OCI-LY7 (cell line): ENCODE results near the gene MROH7. TPM values are rescaled to one million over a fixed set of nuclear protein-coding genes. Genes with fewer than 3 reads are reported as not detected.

Experiments used
- BruUV-seq: library from RNA; stranded (reverse); fragments of 400-500 nt; replicated peaks from 2 replicates; lab custom pipeline; 2021; lab: Mats Ljungman, UMichigan
- CTCF ChIA-PET: fragments of 300-600 bp; sonication (Branson Sonifier 250); formaldehyde crosslinking; loops from one replicate; lab custom pipeline; 2022; ENCODE audit warnings: antibody characterized with exemption; ENCODE audit not compliant: unreplicated experiment; lab: Charles Lee
- POLR2A ChIA-PET: fragments of 300-600 bp; sonication (Branson Sonifier 250); formaldehyde crosslinking; loops from one replicate; lab custom pipeline; 2022; ENCODE audit warnings: antibody characterized with exemption; lab: Charles Lee
- DNase-seq: peaks from one replicate; pipeline ENCODE4 v3.0.0-alpha.2; 2015; ENCODE audit warnings: low spot score
- H2AFZ ChIP-seq: fragments of 200-600 bp; sonication (generic), shearing (Covaris generic); 2 replicates; pipeline ENCODE4 v1.6.1; 2014; ENCODE audit warnings: mild to moderate bottlenecking, antibody characterized with exemption, low read length, moderate library complexity
- H3K27ac ChIP-seq: fragments of 200-600 bp; sonication (generic); 2 replicates; pipeline ENCODE4 v1.5.1; 2014; ENCODE audit warnings: mixed run types, low read depth, mild to moderate bottlenecking, moderate library complexity, low read length, inconsistent platforms; ENCODE audit not compliant: poor library complexity, severe bottlenecking
- H3K36me3 ChIP-seq: fragments of 200-600 bp; sonication (generic); 2 replicates; pipeline ENCODE4 v1.6.1; 2014; ENCODE audit warnings: mild to moderate bottlenecking, antibody characterized with exemption, low read length, moderate library complexity, mixed read lengths; ENCODE audit not compliant: insufficient read depth
- H3K4me1 ChIP-seq: fragments of 200-600 bp; sonication (generic); 2 replicates; pipeline ENCODE4 v1.5.1; 2014; ENCODE audit warnings: mild to moderate bottlenecking, low read length; ENCODE audit not compliant: insufficient read depth, poor library complexity, severe bottlenecking
- H3K4me2 ChIP-seq: fragments of 200-600 bp; sonication (generic); 2 replicates; pipeline ENCODE4 v1.6.1; 2014; ENCODE audit warnings: mild to moderate bottlenecking, low read length
- H3K4me3 ChIP-seq: fragments of 200-600 bp; sonication (generic); 2 replicates; pipeline ENCODE4 v1.5.1; 2014; ENCODE audit warnings: mild to moderate bottlenecking, low read depth, low read length; ENCODE audit not compliant: poor library complexity, severe bottlenecking
- H3K79me2 ChIP-seq: fragments of 200-600 bp; sonication (generic); 2 replicates; pipeline ENCODE4 v1.6.1; 2016; ENCODE audit warnings: low read depth, mild to moderate bottlenecking, low read length, moderate library complexity, mixed read lengths; ENCODE audit not compliant: insufficient read depth
- H3K9me2 ChIP-seq: fragments of 200-600 bp; sonication (generic); 2 replicates; pipeline ENCODE4 v1.6.1; 2016; ENCODE audit warnings: mild to moderate bottlenecking, low read length, mixed read lengths; ENCODE audit not compliant: insufficient read depth
- H3K9me3 ChIP-seq: fragments of 200-600 bp; sonication (generic); 2 replicates; pipeline ENCODE4 v1.6.1; 2014; ENCODE audit warnings: mild to moderate bottlenecking, mixed run types, low read length, mixed read lengths
- H4K20me1 ChIP-seq: fragments of 200-600 bp; sonication (generic); 2 replicates; pipeline ENCODE4 v1.6.1; 2014; ENCODE audit warnings: mild to moderate bottlenecking, antibody characterized with exemption, low read length, moderate library complexity, mixed read lengths; ENCODE audit not compliant: insufficient read depth
- CTCF ChIP-seq: fragments of 200-600 bp; sonication (generic); conservative IDR thresholded peaks from 2 replicates; pipeline ENCODE4 v1.5.1; 2014; ENCODE audit warnings: mild to moderate bottlenecking, antibody characterized with exemption, low read length, moderate library complexity, mixed read lengths
- EZH2phosphoT487 ChIP-seq: fragments of 200-600 bp; sonication (generic); IDR thresholded peaks from 2 replicates; pipeline ENCODE4 v1.6.1; 2018; ENCODE audit warnings: low read depth, borderline replicate concordance, mild to moderate bottlenecking, mixed run types, antibody characterized with exemption, low read length, moderate library complexity, mixed read lengths
- intact Hi-C: fragments of 100-400 bp; cut with micrococcal nuclease; formaldehyde crosslinking; loops from one replicate; pipeline ENCODE4 v1.10.0; 2022; ENCODE audit not compliant: unreplicated experiment
- total RNA-seq, 2 experiments: library from RNA; depleted of rRNA in 1 of 2; stranded (reverse); fragments of >200 nt in 1 of 2; shearing (Covaris generic) in 1 of 2; gene quantifications; 2 replicates each; pipeline ENCODE4 v1.2.3, GENCODE V29; 2014 to 2022

The MROH7 gene
- total RNA-seq, 2 experiments from 2014 or later = not detected

GRCh38 chr1:54705153-54705552 is 63.6 kb downstream of the MROH7 start:
- ChIA-PET CTCF (no interaction called here), POLR2A (no interaction called here)
- Histone ChIP-seq H3K4me3 (no peak overlapping the region), H3K79me2 (no peaks in the 10 kb centered on the region), H3K9me2 (no peaks in the 10 kb centered on the region), H3K9me3 (no peaks in the 10 kb centered on the region), H3K4me2 (no peak overlapping the region), H3K27ac (no peak overlapping the region), H4K20me1 (no peaks in the 10 kb centered on the region), H3K36me3 (no peaks in the 10 kb centered on the region), H2AFZ (no peak overlapping the region), H3K4me1 (no peaks in the 10 kb centered on the region)
- no TSS peak for BruUV-seq
- TF ChIP-seq EZH2phosphoT487 (no peak), CTCF (no peak)
- DNase-seq = no peak
- intact Hi-C loops = no loop called here

- intact Hi-C loops = no loop called here
- H3K4me3 ChIP-seq = no peak overlapping the region
Measured at GRCh38 chr1:54706419-54706818, 64.8 kb downstream of the MROH7 start.

More at GRCh38 chr1:54706419-54706818, 64.8 kb downstream of the MROH7 start:
- no peaks in the 10 kb centered on the region for H3K4me1 ChIP-seq
- DNase-seq = no peak
- ChIA-PET POLR2A (no interaction called here), CTCF (no interaction called here)
- no peak overlapping the region for H3K4me2 ChIP-seq
- H4K20me1 ChIP-seq = no peaks in the 10 kb centered on the region
- H3K27ac ChIP-seq = no peak overlapping the region
- TF ChIP-seq EZH2phosphoT487 = no peak
- TF ChIP-seq CTCF = no peak
- no peak overlapping the region for H2AFZ ChIP-seq
- H3K9me3 ChIP-seq = no peaks in the 10 kb centered on the region
- no TSS peak for BruUV-seq
- H3K36me3 ChIP-seq = no peaks in the 10 kb centered on the region
- no peaks in the 10 kb centered on the region for H3K79me2 ChIP-seq
- no peaks in the 10 kb centered on the region for H3K9me2 ChIP-seq
